GM19193 (cell line): Measurements from ENCODE around the gene PBX1.

Experiments
- POLR2A ChIP-seq: IDR thresholded peaks from 4 replicates; pipeline ENCODE4 v1.6.1; 2011; ENCODE audit not compliant: insufficient read depth, insufficient read length; ENCODE audit errors: extremely low read depth

PBX1 gene

DNA sequence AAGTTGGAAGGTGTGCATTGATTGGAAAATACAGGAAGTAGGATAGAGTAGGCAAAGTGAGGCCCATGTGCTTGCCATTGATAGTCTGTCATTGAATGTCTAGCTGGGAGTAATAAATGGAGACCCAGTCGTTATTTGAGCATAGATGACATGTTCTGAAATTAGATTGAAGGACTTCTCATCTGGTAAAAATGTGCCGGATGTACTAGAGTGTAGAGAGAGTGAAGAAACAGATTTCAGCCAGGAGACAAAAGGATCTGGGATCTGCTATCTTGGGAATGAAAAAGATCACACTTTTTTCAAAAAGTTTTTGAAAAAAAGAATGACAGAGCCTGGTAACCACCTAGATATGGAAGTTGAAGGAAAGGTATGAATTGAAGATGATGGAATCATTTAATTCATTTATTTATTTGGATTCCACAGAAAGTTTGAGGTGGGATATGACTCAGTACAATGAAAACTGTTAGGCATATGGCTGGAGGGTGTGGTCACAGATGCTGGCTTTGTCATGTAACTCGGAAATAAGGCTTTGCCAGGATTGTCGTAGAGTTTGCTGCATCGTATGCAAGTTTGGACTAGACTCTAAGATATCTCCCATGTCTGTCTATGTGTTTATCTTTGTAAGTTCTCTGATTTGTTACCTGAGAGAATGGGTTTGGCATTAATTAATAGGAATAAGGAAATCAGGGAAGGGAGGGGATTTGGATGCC lies 137.1 kb downstream of the PBX1 start:
- TF ChIP-seq POLR2A = no peak

DNA sequence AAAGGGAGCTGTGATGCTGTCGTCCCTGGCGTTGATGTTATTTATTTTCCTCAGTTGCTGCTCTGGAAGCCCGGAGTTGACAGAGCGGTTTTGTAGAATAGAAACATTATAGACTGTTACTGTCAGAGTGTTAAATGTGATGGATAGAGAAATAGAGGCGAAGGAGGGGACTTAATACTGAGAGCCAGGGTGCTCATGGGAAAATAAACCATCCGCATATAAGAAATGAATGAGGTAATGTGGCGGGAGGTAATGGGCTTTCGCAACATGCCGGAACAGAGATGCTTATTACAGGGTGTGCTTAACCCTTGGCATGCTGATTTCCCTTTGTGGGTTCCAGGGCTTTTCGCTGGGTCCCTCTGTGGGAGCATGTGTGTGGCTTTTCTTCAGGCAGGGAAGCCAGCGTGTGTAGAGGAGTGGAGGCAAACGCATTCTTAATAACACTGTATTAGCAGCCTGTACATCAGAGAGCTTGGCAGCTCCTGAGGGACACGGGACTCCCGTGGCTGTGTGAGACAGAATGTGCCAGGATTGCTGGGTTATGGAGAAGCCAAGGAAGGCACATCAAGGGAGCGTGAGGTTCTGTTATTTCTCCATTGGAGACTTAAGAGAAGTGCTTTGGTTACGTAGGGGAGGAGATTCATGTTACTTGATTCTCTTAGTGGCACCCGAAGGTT lies 141.0 kb downstream of the PBX1 start:
- no peak for TF ChIP-seq POLR2A

DNA sequence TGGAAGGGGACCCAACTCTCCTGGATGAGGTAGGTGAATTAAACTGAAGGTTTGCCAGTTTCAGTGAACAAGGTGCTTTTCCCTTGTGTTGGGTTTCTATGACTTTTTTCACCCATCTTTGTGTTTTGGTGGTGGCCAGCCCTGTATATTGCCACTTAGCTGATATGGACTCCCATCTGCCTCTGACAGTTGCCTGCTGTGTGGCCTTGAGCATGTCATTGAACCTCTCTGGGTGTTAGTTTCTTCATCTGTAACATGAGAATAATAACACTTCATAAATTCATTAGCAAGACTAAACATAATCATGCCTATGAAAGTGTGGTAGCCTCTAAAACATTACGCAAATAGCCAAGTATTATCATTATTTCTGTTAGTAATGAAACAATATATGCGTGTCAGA lies 141.7 kb downstream of the PBX1 start:
- TF ChIP-seq POLR2A = no peak

DNA sequence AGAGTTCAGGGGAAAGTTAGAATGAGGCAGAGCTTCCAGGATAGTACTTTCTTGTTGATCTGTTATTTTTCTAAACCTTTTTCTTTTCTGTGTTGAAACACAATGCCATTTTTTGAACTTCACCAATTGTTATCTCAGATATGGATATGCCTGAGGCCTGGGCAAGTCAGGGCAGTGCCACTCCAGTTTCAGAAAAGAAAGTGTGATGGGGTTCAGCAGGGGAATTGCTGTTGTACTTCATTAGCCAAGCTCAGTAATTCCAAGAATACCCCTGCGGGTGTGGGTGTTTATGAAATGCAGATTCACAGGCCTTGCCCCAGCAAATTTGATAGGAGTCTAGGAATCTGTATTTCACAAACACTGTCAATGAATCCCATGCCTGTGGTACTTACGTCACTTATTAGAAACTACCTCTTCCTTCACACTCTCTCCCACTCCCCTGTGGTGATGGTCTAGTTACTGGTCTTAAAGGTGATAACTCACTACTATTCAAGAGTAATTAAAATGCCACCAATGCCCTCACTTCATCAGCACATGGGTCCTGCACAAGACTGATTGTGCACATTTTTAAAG lies 142.3 kb downstream of the PBX1 start:
- TF ChIP-seq POLR2A = no peak

DNA sequence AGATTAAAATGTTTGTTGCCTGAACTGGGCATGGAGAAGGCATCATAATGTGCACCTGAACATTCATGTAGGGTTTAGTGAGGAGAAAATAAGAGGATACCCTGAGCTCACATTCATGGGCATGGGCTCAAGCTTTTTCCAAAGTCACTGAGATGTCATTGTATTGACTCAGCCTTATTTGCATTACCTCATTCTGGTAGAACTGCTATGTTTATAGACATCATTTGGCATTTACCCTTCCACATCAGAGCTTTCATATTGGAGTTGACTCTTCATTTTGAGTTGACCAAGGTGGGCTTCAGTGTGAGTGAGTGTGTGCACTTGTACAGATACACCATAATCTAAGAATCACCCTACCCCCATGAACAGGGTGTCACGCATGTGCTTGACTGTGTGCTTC lies 143.2 kb downstream of the PBX1 start:
- no peak for TF ChIP-seq POLR2A

DNA sequence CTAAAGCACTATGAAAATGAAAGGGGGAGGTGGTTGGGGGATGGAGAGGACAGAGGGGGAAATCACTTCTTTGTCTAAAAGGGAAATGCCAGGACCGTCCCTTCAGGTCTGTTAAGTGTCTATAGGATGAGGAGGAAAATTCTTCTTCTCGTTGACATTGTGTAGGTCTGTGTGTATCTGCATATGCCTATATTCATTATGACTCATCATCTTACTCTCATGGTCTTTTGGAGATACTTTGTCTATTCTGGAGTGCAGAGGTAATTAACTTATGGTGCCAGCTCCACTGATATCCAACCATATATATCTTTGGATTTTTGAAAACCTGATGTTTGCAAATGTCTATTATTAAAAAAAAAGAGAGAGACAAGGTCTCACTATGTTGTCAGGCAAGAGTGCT lies 143.7 kb downstream of the PBX1 start:
- no peak for TF ChIP-seq POLR2A

DNA sequence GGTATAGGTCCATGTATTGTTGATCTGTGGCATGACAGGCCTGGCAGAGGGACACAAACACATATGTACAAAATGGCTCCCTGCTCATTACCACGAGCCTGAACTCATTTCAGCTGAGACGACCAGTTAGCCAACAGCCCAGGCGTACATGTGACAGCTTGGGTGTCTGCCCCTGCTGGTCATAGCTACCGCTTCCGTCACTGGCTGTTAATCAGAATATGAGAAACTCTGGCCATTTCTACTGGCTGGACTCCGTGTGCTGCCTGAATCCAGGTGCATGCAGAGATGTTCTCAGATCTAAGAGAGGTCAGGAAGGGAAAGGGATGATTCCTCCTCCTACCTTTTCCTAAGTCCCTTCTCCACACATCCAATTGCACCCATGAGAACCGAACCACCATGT lies 144.5 kb downstream of the PBX1 start:
- TF ChIP-seq POLR2A = no peak

DNA sequence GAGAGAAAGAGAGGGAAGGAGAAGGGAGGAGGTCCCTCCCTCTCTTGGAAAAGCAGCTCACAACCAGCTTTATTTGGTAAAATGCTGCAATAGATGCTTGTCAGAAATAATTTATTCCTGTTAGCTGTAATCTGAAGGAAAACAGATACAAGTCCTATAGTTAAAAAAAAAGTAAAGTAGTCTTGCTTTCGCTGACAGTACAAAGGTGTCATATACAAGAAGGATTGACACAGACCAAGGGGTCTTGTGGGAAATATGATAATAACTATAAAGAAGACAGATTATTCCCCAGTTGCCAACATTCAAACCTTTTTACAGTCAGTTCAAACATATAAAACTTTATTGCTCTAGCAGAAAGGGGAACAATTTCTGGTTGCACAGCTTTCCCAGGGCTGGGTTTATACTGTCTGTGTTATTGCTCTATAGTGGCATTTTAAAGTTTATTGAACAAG lies 145.0 kb downstream of the PBX1 start:
- no peak for TF ChIP-seq POLR2A

DNA sequence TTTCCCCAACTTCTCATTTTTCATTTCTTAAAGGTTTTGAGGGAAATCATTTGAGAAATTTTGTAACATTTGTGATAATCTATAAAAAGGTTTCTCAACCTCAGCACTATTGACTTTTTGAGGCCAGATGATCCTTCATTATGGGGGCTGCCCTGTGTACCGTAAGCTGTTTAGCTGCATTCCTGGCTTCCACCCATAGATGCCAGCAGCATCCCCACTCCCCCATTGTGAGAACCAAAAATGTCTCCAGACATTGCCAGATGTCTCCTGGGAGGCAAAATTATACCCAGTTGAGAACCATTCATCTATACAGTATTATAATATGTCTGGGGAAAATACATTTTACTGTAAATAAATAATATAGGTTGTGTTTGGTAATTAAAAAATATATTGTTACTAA lies 146.0 kb downstream of the PBX1 start:
- no peak for TF ChIP-seq POLR2A

DNA sequence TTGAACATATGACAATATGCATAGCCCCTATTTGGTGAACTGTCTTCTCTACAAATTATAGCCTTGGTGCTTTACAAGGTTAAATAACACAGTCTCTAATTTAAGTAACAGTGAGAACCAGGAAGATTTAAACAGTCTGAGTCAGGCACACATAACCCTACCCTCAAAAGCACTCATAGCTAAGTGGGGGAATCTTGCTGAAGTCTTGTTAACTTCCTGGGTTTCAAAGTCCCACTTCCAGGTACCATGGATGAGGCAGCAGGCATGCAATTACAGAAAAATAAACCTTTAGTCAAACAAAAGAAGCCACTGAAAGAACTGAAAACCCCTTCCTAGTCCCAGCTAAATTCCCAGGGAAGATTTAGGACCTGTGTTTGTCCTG lies 147.6 kb downstream of the PBX1 start:
- TF ChIP-seq POLR2A = no peak

DNA sequence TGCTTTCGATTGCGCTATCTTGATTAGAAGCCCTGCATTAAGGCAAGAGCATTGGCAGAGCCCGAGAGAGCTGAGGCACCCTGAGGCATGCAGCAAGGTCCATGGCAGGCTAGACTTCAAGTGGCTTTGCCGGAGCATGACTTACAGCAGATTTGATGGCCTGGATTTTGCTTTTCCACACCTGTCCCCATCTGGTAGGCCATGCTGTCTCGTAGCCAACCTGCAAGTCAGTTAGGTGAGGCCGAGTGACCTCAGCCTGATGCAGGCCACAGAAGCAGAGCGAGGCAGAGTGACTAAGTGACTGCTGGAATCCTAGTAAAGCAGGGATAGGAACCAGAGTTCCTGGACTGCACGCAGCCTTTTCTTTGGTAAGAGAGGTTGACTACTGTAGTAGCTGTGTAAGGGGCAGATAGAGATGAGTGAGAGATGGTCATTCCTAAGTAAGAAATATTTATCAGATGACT lies 148.9 kb downstream of the PBX1 start:
- no peak for TF ChIP-seq POLR2A

DNA sequence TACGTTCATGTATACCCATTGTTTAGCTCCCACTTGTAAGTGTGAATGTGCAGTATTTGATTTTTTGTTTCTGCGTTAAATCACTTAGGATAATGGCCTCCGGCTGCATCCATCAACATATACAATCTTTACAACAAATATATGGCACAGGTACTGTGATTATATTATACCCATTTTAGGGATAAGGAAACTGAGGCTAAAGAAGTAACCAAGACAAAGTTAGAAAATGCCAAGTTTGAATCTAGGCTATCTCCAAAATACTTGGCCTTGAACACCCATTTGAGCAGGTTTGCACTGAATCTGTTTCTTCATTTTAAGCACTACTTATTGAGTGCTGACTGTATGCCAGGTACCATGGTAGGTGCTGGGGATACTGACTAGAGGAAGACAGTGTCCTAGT lies 149.6 kb downstream of the PBX1 start:
- no peak for TF ChIP-seq POLR2A

DNA sequence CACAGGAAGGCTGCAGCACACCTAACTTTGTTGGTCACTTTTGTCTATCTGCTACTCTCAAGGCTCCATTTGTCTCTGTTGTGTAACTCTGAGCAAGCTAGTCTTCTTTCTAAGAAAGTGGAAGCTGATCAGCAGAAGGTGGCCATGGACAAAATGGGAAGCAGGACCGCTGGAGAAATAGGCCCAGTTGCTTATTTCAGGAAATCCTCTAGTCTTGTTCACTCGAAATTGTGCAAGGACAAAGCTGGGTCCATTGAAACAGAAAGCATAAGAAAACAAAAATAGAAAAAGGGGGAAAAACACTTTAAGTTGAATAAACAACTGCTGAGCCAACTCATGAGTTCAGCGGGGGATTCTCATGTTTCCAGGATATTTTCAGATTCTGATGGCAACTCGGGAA lies 150.1 kb downstream of the PBX1 start:
- no peak for TF ChIP-seq POLR2A

DNA sequence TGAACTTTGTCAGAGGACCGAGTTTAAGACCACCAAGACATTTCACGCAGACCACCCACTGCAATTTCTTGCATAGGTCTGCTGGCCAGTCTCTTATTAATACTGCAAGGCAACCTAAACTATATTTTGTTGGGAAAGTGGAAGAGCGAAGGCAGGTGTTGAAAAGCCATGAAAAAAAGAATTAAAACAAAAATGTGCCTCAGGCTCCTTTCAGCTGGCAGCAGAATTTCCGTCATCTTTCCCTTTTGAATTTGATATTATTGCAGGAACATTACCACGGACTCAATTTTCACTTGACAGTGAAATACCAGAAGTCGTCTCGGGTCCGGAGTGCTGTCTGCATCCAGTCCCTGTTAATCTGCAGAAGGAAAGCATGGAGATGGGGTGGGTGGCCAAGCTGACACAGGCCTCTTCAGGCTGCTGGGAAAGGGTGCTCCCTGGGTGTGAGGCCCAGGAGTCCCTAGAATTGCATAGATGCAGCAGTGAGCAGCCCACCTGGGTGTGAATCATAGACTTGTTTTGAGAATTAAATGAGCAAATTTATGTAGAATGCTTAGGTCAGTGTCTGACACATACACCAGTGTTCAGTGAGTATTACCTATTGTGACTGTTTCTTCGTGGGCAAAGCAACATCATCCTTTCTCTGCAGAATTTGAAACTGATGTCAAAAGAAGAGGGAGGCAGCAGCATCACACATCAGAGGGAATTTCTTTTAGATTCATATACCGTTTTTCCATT lies 150.7 kb downstream of the PBX1 start:
- TF ChIP-seq POLR2A = no peak
